ENCODE data around the gene VGLL1.

- TF ChIP-seq CTCF (IDR thresholded peaks at IDR 0.05) (no peak), REST (IDR thresholded peaks at IDR 0.05; ENCODE audit: low read depth, low read length) (no peak), JUND (IDR thresholded peaks at IDR 0.05) (no peak), FOXJ3 (CRISPR knock-in tag; IDR thresholded peaks at IDR 0.05) (no peak), EP300 (IDR thresholded peaks at IDR 0.05; ENCODE audit: borderline replicate concordance in 1 of 2, low read depth in 1 of 2, low read length in 1 of 2) (no peak), POLR2AphosphoS5 (IDR thresholded peaks at IDR 0.05; ENCODE audit: low read depth, low read length) (no peak), FOXM1 (IDR thresholded peaks at IDR 0.05; ENCODE audit: low read depth) (no peak), SIN3A (IDR thresholded peaks at IDR 0.05; ENCODE audit: borderline replicate concordance, low read depth, low read length) (no peak), RFX5 (IDR thresholded peaks at IDR 0.05; ENCODE audit: low read length) (no peak)
Observed at GRCh38 chrX:136496186-136496763, 35.7 kb upstream of the VGLL1 start.
